ENCODE data around the gene CPSF4L. TPM values are rescaled to one million over a fixed set of nuclear protein-coding genes. Genes with fewer than 3 reads are reported as not detected.

Gene CPSF4L
- total RNA-seq, 6 experiments from 2014 or later: not detected

GRCh38 chr17:73208139-73208827 is 53.4 kb downstream of the CPSF4L start:
- peaks cover 8 to 48% (median 20%) of the 10 kb centered on the region in 4 donors for H3K36me3 ChIP-seq
- DNase-seq: no peak
- H3K4me3 ChIP-seq: no peak overlapping the region
- no peak for TF ChIP-seq CTCF (IDR thresholded peaks at IDR 0.05)
- no peak for TF ChIP-seq POLR2A (IDR thresholded peaks at IDR 0.05)
- no peak for ATAC-seq
- WGBS (ENCODE audit: insufficient coverage, low coverage, low lambda C conversion rate, missing lambda C conversion rate): 70% methylated on average over 4 of the region's 16 CpGs
- intact Hi-C loops (cut with DNase I): no loop called here
- no peaks in the 10 kb centered on the region for H3K9me3 ChIP-seq
- peaks cover 0 to 14% (median 4%) of the 10 kb centered on the region in 4 donors for H3K4me1 ChIP-seq
- H3K27me3 ChIP-seq: no peaks in the 10 kb centered on the region
- H3K27ac ChIP-seq: no peak overlapping the region

GRCh38 chr17:73205459-73205961 is 56.2 kb downstream of the CPSF4L start:
- Histone ChIP-seq H3K36me3 (peaks cover 15 to 62% (median 27%) of the 10 kb centered on the region in 4 donors), H3K4me1 (peaks cover 0 to 33% (median 12%) of the 10 kb centered on the region in 4 donors), H3K4me3 (no peak overlapping the region), H3K9me3 (no peaks in the 10 kb centered on the region), H3K27me3 (no peaks in the 10 kb centered on the region), H3K27ac (no peak overlapping the region)
- intact Hi-C loops (cut with DNase I): no loop called here
- TF ChIP-seq CTCF (IDR thresholded peaks at IDR 0.05) (no peak), POLR2A (IDR thresholded peaks at IDR 0.05) (no peak)
- ATAC-seq (no peak), DNase-seq (no peak)
- WGBS (ENCODE audit: insufficient coverage, low coverage, low lambda C conversion rate, missing lambda C conversion rate): 95% methylated on average over 7 of the region's 10 CpGs

- no peak overlapping the region for H3K4me3 ChIP-seq
- DNase-seq (no peak), ATAC-seq (no peak)
- H3K36me3 ChIP-seq: peaks cover 17 to 65% (median 31%) of the 10 kb centered on the region in 4 donors
- no peaks in the 10 kb centered on the region for H3K27me3 ChIP-seq
- H3K4me1 ChIP-seq: peaks cover 0 to 44% (median 18%) of the 10 kb centered on the region in 4 donors
- intact Hi-C loops (cut with DNase I): no loop called here
- WGBS (ENCODE audit: insufficient coverage, low coverage, low lambda C conversion rate, missing lambda C conversion rate): 71% methylated on average over 5 of the region's 10 CpGs
- peak overlapping the region in 1 of 3 donors; percentile 16 for H3K27ac ChIP-seq
- no peak for TF ChIP-seq POLR2A (IDR thresholded peaks at IDR 0.05)
- TF ChIP-seq CTCF (IDR thresholded peaks at IDR 0.05): no peak
- H3K9me3 ChIP-seq: no peaks in the 10 kb centered on the region
These were observed 57.7 kb downstream of the CPSF4L start for GRCh38 chr17:73203788-73204479.

GRCh38 chr17:73203135-73203787 is 58.4 kb downstream of the CPSF4L start:
- TF ChIP-seq POLR2A (IDR thresholded peaks at IDR 0.05) (no peak), CTCF (IDR thresholded peaks at IDR 0.05) (no peak)

More at GRCh38 chr17:73203135-73203787, 58.4 kb downstream of the CPSF4L start:
- WGBS (ENCODE audit: insufficient coverage, low coverage, low lambda C conversion rate, missing lambda C conversion rate): 38% methylated on average over 8 of the region's 8 CpGs
- Histone ChIP-seq H3K27me3 (no peaks in the 10 kb centered on the region), H3K27ac (peak overlapping the region in 1 of 3 donors; percentile 16), H3K36me3 (peaks cover 17 to 65% (median 29%) of the 10 kb centered on the region in 4 donors), H3K9me3 (no peaks in the 10 kb centered on the region), H3K4me3 (no peak overlapping the region), H3K4me1 (peaks cover 0 to 44% (median 18%) of the 10 kb centered on the region in 4 donors)
- intact Hi-C loops (cut with DNase I): no loop called here
- DNase-seq (no peak), ATAC-seq (peak in 3 of 4 donors; percentile 14 to 43 (median 32))

Measured in right lobe of liver (tissue), 6 donors.